Anterior cingulate cortex (tissue), 58 donors: ENCODE data around the gene TMEM214.

Experiments used
- DNase-seq, 58 donors: peaks; one replicate each; lab custom pipeline; 2025; lab: John Stamatoyannopoulos, UW

Gene TMEM214

DNA sequence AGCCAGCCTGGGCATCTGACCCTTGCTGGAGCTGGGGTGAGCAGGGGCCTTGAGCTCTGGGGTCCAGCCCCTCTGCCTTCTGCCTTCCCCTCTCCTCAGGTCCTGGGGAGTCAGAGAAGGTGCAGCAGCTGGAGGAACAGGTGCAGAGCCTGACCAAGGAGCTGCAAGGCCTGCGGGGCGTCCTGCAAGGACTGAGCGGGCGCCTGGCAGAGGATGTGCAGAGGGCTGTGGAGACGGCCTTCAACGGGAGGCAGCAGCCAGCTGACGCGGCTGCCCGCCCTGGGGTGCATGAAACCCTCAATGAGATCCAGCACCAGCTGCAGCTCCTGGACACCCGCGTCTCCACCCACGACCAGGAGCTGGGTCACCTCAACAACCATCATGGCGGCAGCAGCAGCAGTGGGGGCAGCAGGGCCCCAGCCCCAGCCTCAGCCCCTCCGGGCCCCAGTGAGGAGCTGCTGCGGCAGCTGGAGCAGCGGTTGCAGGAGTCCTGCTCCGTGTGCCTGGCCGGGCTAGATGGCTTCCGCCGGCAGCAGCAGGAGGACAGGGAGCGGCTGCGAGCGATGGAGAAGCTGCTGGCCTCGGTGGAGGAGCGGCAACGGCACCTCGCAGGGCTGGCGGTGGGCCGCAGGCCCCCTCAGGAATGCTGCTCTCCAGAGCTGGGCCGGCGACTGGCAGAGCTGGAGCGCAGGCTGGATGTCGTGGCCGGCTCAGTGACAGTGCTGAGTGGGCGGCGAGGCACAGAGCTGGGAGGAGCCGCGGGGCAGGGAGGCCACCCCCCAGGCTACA is 49.4 kb downstream of the TMEM214 start:
- DNase-seq: no peak

DNA sequence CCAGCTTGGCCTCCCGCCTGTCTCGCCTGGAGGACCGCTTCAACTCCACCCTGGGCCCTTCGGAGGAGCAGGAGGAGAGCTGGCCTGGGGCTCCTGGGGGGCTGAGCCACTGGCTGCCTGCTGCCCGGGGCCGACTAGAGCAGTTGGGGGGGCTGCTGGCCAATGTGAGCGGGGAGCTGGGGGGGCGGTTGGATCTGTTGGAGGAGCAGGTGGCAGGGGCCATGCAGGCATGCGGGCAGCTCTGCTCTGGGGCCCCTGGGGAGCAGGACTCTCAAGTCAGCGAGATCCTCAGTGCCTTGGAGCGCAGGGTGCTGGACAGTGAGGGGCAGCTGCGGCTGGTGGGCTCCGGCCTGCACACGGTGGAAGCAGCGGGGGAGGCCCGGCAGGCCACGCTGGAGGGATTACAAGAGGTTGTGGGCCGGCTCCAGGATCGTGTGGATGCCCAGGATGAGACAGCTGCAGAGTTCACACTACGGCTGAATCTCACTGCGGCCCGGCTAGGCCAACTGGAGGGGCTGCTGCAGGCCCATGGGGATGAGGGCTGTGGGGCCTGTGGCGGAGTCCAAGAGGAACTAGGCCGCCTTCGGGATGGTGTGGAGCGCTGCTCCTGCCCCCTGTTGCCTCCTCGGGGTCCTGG is 50.1 kb downstream of the TMEM214 start:
- DNase-seq: no peak

DNA sequence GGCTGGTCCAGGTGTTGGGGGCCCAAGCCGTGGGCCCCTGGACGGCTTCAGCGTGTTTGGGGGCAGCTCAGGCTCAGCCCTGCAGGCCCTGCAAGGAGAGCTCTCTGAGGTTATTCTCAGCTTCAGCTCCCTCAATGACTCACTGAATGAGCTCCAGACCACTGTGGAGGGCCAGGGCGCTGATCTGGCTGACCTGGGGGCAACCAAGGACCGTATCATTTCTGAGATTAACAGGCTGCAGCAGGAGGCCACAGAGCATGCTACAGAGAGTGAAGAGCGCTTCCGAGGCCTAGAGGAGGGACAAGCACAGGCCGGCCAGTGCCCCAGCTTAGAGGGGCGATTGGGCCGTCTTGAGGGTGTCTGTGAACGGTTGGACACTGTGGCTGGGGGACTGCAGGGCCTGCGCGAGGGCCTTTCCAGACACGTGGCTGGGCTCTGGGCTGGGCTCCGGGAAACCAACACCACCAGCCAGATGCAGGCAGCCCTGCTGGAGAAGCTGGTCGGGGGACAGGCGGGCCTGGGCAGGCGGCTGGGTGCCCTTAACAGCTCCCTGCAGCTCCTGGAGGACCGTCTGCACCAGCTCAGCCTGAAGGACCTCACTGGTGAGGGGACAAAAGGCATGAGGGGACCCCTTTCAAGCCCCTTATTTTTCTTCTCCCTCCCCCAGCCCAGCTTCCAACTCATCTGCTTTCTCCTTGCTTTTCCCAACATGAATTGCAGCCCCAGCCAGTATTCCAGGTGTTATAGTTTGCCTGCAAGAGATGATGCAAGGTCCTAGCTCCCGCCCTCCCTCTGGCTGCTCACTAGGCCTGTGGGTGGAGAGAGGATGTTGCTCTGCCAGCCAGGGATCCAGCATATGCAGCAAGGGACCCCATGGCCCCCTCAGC is 50.9 kb downstream of the TMEM214 start:
- DNase-seq: no peak

DNA sequence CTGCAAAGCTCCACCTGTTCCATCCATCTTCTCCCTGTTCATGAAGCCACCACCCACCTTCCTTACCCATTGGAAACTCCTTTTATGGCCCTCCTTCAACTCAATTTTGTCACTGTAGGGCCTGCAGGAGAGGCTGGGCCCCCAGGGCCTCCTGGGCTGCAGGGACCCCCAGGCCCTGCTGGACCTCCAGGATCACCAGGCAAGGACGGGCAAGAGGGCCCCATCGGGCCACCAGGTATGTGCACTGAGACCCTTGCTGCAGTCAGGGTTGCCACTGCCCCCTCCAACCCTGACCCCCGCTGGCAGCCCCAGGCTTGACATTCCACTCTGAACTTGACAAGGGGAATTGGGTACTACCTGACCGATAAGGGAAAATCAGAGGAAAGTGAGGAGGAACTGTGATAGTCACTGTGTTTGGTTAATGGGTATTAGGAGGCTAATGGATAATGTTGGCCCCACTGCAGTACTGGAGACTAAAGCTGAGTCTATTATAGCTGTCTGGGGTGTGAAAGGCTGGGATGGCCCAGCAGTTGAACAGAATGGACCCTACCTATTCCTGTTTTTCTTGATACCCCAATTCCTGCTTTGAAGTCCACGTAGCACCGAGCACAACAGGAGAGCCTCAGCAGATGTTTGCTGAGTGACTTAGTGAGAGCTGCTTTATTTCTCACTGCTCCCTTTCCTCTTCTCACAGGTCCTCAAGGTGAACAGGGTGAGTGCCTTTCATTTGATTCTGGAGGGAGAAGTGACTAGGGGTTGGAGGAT is 51.7 kb downstream of the TMEM214 start:
- no peak for DNase-seq

DNA sequence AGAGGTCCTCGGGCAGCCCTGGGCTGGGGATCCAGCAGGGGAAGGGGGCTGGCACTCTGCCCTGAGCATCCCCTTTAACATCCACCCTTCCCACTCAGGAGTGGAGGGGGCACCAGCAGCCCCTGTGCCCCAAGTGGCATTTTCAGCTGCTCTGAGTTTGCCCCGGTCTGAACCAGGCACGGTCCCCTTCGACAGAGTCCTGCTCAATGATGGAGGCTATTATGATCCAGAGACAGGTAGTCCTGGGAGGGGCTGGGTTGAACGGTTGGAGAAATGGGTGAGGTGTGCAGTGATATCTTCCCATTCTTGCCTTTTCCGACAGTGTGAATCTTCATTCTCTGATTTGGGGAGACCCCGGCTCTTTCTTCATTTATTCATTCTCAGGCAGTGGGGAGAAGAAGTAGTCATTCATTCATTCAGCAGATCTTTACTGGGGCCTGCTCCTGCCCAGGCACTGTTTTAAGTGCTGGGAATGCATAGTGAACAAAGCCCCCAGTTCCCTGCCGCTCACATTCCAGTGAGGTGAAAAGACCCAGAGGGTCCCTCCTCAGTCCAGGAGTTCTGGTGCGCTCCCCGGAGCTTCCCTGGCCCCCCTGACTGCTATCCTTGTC is 52.4 kb downstream of the TMEM214 start:
- no peak for DNase-seq

DNA sequence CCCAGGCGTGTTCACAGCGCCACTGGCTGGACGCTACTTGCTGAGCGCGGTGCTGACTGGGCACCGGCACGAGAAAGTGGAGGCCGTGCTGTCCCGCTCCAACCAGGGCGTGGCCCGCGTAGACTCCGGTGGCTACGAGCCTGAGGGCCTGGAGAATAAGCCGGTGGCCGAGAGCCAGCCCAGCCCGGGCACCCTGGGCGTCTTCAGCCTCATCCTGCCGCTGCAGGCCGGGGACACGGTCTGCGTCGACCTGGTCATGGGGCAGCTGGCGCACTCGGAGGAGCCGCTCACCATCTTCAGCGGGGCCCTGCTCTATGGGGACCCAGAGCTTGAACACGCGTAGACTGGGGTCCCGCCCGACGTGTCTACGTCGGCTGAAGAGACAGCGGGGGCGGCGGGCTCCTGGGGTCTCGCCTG is 52.9 kb downstream of the TMEM214 start:
- DNase-seq: peak in 54 of 58 donors; percentile 13 to 79 (median 58)

DNA sequence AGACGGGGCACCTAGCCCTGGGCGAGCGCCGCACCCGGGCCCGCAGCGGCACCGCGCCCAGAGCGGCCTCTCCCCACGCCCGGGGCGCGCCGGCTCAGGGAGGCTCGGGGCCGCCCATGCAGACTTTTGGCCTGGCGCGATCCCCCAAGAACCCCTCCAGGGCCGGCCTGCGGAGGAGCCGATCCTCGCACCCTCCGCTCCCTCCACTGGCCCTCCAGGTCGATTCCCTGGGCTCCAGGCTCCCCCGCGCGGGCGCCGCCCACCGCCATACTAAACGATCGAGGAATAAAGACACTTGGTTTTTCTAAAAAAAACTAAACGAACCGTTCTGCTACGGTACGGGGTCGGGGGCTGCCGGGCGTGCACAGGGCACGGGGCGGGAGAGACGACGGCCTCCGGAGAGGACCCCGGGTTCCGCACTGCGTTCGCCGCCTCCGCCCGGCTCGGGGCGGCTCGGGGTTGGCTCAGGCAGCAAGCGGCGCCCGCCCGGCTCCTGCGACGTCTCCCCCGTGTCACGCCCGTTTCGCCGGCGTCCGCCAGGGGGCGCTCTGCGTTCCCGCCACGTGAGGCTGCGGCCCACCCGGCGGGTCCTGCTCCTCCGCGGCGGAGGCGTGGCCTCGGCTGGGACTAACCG is 53.4 kb downstream of the TMEM214 start:
- DNase-seq: peak; percentile 64 to 96 (median 92)

DNA sequence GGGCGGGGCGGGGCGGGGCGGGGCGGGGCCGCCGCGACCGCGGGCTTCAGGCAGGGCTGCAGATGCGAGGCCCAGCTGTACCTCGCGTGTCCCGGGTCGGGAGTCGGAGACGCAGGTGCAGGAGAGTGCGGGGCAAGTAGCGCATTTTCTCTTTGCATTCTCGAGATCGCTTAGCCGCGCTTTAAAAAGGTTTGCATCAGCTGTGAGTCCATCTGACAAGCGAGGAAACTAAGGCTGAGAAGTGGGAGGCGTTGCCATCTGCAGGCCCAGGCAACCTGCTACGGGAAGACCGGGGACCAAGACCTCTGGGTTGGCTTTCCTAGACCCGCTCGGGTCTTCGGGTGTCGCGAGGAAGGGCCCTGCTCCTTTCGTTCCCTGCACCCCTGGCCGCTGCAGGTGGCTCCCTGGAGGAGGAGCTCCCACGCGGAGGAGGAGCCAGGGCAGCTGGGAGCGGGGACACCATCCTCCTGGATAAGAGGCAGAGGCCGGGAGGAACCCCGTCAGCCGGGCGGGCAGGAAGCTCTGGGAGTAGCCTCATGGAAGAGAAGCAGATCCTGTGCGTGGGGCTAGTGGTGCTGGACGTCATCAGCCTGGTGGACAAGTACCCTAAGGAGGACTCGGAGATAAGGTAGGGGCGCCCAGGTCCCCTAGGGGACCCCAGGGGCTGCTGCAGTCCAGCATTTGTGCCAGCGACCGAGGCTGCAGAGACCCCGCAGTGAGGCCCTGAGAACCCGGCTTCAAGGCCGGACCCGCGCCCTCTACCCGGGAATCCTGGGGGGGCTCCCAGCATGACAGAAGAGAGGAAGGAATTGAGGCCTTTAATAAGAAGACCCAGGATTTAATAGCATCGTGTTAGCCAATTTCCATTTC is 54.2 kb downstream of the TMEM214 start, which contains the start of gene KHK:
Gene KHK, plus strand, starts transcription at position 49 of the 870 bp plus-strand sequence. Its CDS starts 488 bp downstream, at position 537.
- peak in 35 of 58 donors; percentile 32 to 78 (median 61) for DNase-seq

DNA sequence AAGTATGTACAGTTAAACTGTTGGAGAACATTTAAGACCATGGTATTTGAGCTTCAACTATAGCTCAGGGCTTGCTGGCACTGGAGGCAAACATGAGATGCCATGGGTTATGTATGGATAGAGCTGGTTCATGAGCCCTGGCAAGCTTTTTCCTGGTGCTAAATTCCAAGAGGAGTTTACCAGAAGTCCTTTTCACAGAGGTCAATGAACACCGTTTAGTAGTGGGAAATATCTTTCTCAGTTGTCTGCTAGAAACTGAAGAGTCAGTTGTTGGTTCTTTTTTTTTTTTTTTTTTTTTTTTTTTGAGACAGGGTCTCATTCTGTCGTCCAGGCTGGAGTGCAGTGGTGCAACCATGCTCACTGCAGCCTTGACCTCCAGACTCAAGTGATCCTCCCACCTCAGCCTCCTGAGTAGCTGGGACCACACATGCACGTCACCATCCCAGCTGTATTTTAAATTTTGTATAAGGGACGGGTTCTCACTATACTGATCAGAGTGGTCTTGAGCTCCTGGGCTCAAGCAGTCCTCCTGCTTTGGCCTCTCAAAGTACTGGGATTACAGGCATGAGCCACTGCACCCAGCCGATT is 55.2 kb downstream of the TMEM214 start:
- no peak for DNase-seq

DNA sequence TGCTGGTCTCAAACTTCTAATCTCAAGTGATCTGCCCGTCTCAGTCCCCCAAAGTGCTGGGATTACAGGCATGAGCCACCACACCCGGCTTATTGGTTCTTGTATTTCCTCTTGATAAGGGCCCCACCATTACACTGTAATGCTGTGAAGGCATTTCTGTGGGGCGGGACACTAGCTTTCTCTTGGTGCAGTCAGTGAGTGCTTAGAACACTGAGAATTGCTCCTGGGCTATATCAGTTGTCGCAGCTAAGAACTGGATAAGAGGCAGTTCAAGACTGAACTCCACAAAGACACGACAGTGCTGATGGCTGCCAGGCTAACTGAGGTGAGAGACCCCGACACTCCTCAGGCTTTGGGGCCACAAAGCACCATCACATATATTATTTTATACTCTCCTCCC is 55.9 kb downstream of the TMEM214 start:
- no peak for DNase-seq

DNA sequence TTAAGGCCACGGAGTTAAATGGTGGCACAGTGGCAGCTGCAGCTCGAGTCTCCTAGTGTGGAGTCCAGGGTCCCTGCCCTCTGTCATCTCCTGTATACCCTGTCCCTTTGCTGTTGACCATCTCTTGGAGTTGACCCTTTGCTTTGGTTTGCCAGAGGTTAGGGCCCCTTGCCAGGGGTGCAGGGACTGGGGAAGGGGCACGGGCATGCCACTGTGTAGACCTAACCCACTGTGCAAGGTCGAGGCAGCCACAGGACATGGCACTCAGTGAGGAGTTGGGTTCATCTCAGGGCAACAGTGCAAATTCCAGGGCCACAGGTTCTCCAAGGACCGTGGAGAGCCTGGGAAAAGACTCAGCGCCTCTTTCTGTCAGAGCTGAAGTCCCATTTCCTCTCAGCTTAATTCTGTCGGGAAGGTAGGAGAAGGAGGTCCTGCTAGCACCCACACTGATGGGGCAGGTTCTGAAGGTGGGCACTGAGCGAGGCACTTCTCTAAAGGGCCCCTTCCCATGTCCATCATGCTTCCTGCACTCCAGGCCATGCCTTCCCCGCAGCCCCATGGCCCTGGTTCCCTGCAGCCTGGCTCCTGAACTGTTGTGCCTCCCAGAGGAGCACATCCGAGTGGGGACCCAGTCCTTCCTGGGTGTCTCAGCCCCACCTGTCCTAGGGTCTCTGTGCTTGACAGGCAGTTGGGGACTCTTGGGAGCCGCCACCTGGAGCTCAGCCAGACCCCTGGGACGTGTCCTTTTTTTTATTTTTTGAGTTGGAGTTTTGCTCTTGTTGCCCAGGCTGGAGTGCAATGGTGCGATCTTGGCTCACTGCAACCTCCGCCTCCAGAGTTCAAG is 56.6 kb downstream of the TMEM214 start:
- no peak for DNase-seq
